ENCODE measurements around the gene HCRTR1. TPM values are rescaled to one million over a fixed set of nuclear protein-coding genes. Genes with fewer than 3 reads are reported as not detected.

The HCRTR1 gene
- polyA plus RNA-seq, 1 experiment: not detected

GRCh38 chr1:31617916-31618746 lies 642 bp downstream of the HCRTR1 start:
- DNase-seq (ENCODE audit: low read depth, low spot score): no peak
- POLR2A ChIA-PET: interaction anchor here (1.3 kb wide), 1 partner anchor 27 kb away, joined by 3 read pairs; the partner anchor contains the start of gene PEF1

GRCh38 chr1:31618916-31619846 lies 1.7 kb downstream of the HCRTR1 start:
- H3K4me3 ChIP-seq (ENCODE audit: low read depth, low read length): no peak overlapping the region
- POLR2A ChIA-PET: no interaction called here
- CTCF ChIA-PET: interaction anchor here (0.6 to 3.2 kb wide), 21 partner anchors 10 to 1193 kb away, joined by 3 to 29 read pairs (median 4); partner anchors contain the start of gene PEF1
- H3K9me3 ChIP-seq (ENCODE audit: control insufficient read depth, insufficient read depth, low read length): no peaks in the 10 kb centered on the region; the same call in 1 of the 2 replicates
- no peak overlapping the region for H3K27ac ChIP-seq (ENCODE audit: low read depth, low read length)
- H3K27me3 ChIP-seq (ENCODE audit: control insufficient read depth, insufficient read depth, low read length): peaks cover 21% of the 10 kb centered on the region
- no peak for DNase-seq (ENCODE audit: low read depth, low spot score)
- TF ChIP-seq CTCF (IDR thresholded peaks at IDR 0.05; ENCODE audit: low read depth, low read length): no peak

More at GRCh38 chr1:31617916-31618746, 642 bp downstream of the HCRTR1 start:
- no peaks in the 10 kb centered on the region; the same call in 1 of the 2 replicates for H3K9me3 ChIP-seq (ENCODE audit: control insufficient read depth, insufficient read depth, low read length)
- H3K27ac ChIP-seq (ENCODE audit: low read depth, low read length): no peak overlapping the region
- peak overlapping the region; percentile 54 for H3K4me3 ChIP-seq (ENCODE audit: low read depth, low read length)
- peak; percentile 77 for TF ChIP-seq CTCF (IDR thresholded peaks at IDR 0.05; ENCODE audit: low read depth, low read length)
- CTCF ChIA-PET: interaction anchor here (0.6 to 3.2 kb wide), 22 partner anchors 9 to 1194 kb away, joined by 3 to 29 read pairs (median 4); partner anchors contain the start of gene PEF1
- H3K27me3 ChIP-seq (ENCODE audit: control insufficient read depth, insufficient read depth, low read length): peaks cover 21% of the 10 kb centered on the region

GRCh38 chr1:31620631-31621497 lies 3.4 kb downstream of the HCRTR1 start:
- no peak overlapping the region for H3K4me3 ChIP-seq (ENCODE audit: low read depth, low read length)
- CTCF ChIA-PET: no interaction called here
- peaks cover 21% of the 10 kb centered on the region for H3K27me3 ChIP-seq (ENCODE audit: control insufficient read depth, insufficient read depth, low read length)
- no peak for TF ChIP-seq CTCF (IDR thresholded peaks at IDR 0.05; ENCODE audit: low read depth, low read length)
- no peak overlapping the region for H3K27ac ChIP-seq (ENCODE audit: low read depth, low read length)
- H3K9me3 ChIP-seq (ENCODE audit: control insufficient read depth, insufficient read depth, low read length): no peaks in the 10 kb centered on the region; the same call in 1 of the 2 replicates
- POLR2A ChIA-PET: no interaction called here
- DNase-seq (ENCODE audit: low read depth, low spot score): no peak

GRCh38 chr1:31621498-31621820 lies 4.0 kb downstream of the HCRTR1 start:
- H3K27me3 ChIP-seq (ENCODE audit: control insufficient read depth, insufficient read depth, low read length): peaks cover 20% of the 10 kb centered on the region
- POLR2A ChIA-PET: no interaction called here
- no peak overlapping the region for H3K27ac ChIP-seq (ENCODE audit: low read depth, low read length)
- TF ChIP-seq CTCF (IDR thresholded peaks at IDR 0.05; ENCODE audit: low read depth, low read length): no peak
- no peak overlapping the region for H3K4me3 ChIP-seq (ENCODE audit: low read depth, low read length)
- H3K9me3 ChIP-seq (ENCODE audit: control insufficient read depth, insufficient read depth, low read length): no peaks in the 10 kb centered on the region; the same call in 1 of the 2 replicates
- DNase-seq (ENCODE audit: low read depth, low spot score): no peak
- CTCF ChIA-PET: no interaction called here

Measured in AG04450 (cell line).